Endometrium (tissue), 2 donors: ENCODE data around the gene PLCB1.
"Not testable (repeated sequence)": the region's sequence is repeated elsewhere in the genome, so short reads cannot be mapped to it uniquely, and the experiment has no call there.

Experiments
- FAIRE-seq: peaks from 2 replicates; lab custom pipeline; 2012; peaks lifted over from hg19 to GRCh38; lab: Jason Lieb, UNC
- donor health status: control.
- donor health status: control.

The PLCB1 gene

GRCh38 chr20:8547035-8547650 lies 415.1 kb downstream of the PLCB1 start:
- no peak for FAIRE-seq

DNA sequence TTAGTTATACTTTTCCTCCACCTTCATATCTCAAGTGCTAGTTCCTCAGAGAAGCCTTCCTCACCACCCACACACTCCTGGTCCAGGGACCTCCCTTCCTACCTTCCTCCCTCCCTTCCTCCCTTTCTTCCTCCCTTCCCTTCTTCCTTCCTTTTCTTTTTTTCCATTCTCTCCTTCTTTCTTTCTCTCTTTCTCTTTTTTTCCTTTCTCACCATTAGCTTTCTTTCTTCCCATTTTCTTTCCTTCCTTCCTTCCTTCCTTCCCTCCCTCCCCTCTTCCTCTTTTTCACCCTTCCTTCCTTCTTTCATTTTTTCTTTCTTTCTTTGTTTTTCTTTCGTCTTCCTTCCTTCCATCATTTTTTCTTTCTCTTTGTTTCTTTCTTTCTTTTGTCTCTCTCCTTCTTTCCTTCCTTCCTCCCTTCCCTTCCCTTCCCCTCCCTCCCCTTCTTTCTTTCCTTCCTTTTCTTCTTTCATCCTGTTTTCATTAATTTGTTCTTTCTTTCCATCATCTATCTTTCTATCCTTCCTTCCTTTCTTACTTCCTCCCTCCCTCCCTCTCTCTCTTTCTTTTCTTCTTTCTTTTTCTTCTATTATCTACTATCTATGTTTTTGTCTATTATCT lies 416.0 kb downstream of the PLCB1 start:
- FAIRE-seq, result no peak

- FAIRE-seq, result no peak
Observed at GRCh38 chr20:8549192-8549591, 417.1 kb downstream of the PLCB1 start.

GRCh38 chr20:8557711-8558110 lies 425.6 kb downstream of the PLCB1 start:
- FAIRE-seq, result no peak

DNA sequence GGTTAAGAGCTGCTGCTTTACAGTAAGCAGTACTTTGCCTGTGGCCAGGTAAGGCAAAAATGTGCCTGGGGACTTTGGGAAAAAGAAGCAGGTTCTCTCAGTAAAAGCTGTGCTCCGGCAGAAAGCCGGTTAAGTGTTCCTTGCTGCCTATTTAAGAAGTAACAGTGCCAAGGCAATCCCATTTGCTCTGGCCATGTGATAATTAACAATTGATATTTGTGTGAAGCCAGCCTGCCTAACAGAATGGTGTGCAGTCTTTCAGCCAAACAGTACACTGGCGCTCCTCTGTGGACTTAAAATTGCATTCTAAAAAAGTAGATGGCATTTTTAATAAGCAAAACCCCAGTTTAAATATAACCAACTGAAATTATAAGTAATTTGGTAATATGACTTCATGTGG lies 430.3 kb downstream of the PLCB1 start:
- FAIRE-seq, result no peak

GRCh38 chr20:8568075-8568474 lies 436.0 kb downstream of the PLCB1 start:
- FAIRE-seq, result no peak

DNA sequence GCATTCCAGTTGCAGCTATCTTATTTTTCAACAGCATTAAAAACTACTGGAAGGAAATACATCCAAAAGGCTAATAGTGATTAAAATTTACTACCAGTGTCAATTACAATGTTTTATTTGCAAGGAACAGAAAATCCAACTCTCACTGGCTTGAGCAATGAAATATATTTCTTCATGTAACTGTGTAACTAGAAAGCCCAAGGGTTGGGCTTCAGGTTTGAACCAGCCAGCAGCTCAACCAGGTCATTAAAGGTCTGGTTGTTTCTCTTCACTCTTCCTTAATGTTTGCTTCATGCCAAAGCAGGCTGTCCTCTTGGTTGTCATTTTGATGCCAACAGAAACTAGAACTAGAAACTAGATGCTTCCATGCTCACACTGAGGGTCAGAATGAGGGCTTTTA lies 437.7 kb downstream of the PLCB1 start:
- FAIRE-seq, result no peak

DNA sequence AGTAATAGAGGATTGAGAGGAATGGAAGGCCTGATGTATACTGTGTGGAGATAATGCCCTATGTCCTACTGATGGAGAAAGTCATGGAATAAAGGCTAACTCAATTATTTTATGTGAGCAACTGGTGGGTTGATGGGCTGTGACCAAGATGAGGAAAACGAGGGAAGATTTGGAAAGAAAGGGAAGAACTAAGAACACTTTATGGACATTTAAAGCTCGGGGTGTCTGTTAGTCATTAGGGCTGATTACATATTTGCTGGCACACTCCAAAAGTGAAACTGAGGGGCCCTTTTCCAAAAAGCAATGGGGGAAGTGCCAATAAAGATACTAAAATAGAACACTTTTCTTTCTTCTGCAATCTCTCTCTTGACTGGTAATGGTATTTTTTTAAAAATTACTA lies 439.5 kb downstream of the PLCB1 start:
- no peak for FAIRE-seq

- no peak for FAIRE-seq
Observed at GRCh38 chr20:8573686-8574085, 441.6 kb downstream of the PLCB1 start.

DNA sequence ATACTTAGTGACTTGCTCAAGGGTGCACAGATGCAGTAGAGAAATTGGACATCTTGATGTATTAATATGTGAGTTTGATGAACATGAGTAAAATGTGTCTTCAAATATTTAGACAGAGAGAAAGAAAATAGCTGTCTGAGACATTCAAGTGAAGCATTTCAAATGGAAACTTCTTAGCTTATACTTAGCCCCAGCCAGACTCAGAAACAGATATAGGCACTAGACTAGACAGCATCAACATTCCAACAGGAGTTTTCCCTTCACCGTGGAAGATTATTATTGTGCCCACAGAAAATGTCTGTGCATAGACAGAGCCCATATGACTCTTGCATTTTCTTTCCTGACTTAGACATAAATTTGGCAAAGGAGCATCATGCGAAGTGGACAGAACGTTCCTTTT lies 443.0 kb downstream of the PLCB1 start:
- no peak for FAIRE-seq

GRCh38 chr20:8578161-8578865 lies 446.2 kb downstream of the PLCB1 start:
- FAIRE-seq, result no peak

DNA sequence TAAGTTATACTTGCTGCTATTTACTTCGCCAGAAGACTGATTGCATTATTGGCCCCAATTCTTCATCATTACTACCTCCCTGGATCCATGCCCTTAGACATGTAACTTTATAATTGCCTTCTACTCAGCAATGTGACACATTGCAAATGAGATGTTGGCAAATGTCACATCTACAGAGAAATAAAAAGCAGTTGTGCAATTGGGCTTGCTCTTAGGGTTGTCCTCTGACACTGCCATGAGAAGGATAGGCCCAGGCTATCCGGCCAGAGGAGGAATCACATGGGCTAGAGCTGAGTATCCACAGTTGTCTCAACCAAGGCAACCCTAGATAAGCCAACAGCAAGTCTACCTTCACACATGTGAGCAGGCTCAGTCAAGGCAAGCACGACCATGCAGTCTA lies 447.0 kb downstream of the PLCB1 start:
- FAIRE-seq, result no peak

GRCh38 chr20:8581446-8582183 lies 449.5 kb downstream of the PLCB1 start:
- no peak for FAIRE-seq

GRCh38 chr20:8583012-8583565 lies 451.0 kb downstream of the PLCB1 start:
- no peak for FAIRE-seq

- FAIRE-seq, result no peak
Observed at GRCh38 chr20:8583566-8584043, 451.5 kb downstream of the PLCB1 start.

GRCh38 chr20:8587251-8587650 lies 455.2 kb downstream of the PLCB1 start:
- no peak for FAIRE-seq

DNA sequence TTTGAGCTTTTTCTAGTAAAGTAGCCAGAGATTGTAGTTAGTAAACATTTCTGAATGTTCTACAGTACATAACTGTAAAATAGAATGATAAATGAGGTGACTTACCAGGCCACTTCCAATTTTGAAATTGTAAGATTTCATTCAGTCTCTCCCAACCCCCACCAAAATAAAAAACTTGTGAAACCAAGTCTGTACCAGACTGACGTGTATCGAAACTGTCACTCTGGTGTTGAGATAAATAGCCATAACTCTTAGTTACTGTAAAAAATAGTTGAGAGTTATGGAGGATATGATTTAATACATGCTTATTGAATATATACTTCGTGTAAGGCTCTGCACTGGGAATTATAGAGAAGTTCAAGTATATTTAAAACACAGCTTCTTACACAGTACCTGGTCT lies 455.7 kb downstream of the PLCB1 start:
- FAIRE-seq, result no peak

GRCh38 chr20:8589956-8590355 lies 457.9 kb downstream of the PLCB1 start:
- FAIRE-seq, result no peak

DNA sequence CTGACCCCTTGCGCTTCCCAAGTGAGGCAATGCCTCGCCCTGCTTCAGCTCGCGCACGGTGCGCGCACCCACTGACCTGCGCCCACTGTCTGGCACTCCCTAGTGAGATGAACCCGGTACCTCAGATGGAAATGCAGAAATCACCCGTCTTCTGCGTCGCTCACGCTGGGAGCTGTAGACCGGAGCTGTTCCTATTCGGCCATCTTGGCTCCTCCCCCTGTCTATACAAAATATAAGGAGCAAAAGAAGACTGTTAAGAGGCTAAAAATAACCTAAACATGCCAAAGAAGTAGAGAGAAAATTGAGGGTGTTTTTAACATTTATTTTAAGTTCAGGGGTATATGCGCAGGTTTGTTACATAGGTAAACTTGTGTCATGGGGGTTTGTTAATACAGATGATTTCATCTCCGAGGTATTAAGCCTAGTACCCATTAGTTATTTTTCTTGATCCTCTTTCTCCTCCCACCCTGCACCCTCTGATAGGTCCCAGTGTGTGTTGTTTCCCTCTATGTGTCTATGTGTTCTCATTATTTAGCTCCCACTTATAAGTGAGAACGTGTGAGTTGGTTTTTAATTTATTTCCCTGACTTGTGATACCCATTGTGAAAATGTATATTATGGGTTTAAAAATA lies 469.0 kb downstream of the PLCB1 start:
- FAIRE-seq, result not testable (repeated sequence)

- FAIRE-seq, result no peak
Observed at GRCh38 chr20:8601542-8601912, 469.5 kb downstream of the PLCB1 start.

- no peak for FAIRE-seq
Observed at GRCh38 chr20:8602389-8603116, 470.5 kb downstream of the PLCB1 start.
